GM19043 (cell line): ENCODE data around the gene HCN1.
"Not testable (repeated sequence)": the region's sequence is repeated elsewhere in the genome, so short reads cannot be mapped to it uniquely, and the experiment has no call there.

Experiments used
- ATAC-seq: cut with Tn5 transposase; IDR thresholded peaks from one replicate; pipeline ENCODE4 v1.9.1; 2021; ENCODE audit warnings: low read depth; ENCODE audit not compliant: unreplicated experiment

The HCN1 gene

GRCh38 chr5:45440466-45440865 lies 255.7 kb downstream of the HCN1 start:
- no peak for ATAC-seq

GRCh38 chr5:45437752-45438151 lies 258.4 kb downstream of the HCN1 start:
- ATAC-seq, result no peak

GRCh38 chr5:45417285-45417998 lies 278.7 kb downstream of the HCN1 start:
- no peak for ATAC-seq

GRCh38 chr5:45414620-45415573 lies 281.3 kb downstream of the HCN1 start:
- no peak for ATAC-seq

- ATAC-seq, result no peak
These were observed 284.1 kb downstream of the HCN1 start for GRCh38 chr5:45411971-45412612.

- no peak for ATAC-seq
These were observed 285.7 kb downstream of the HCN1 start for GRCh38 chr5:45410304-45410995.

- no peak for ATAC-seq
These were observed 288.1 kb downstream of the HCN1 start for GRCh38 chr5:45408067-45408466.

- ATAC-seq, result no peak
These were observed 293.2 kb downstream of the HCN1 start for GRCh38 chr5:45402804-45403455.

GRCh38 chr5:45399041-45399440 lies 297.1 kb downstream of the HCN1 start:
- ATAC-seq, result no peak

GRCh38 chr5:45385321-45386058 lies 310.7 kb downstream of the HCN1 start:
- ATAC-seq, result no peak

GRCh38 chr5:45383985-45384384 lies 312.2 kb downstream of the HCN1 start:
- ATAC-seq, result no peak

- no peak for ATAC-seq
These were observed 313.6 kb downstream of the HCN1 start for GRCh38 chr5:45382583-45382982.

- ATAC-seq, result no peak
These were observed 319.8 kb downstream of the HCN1 start for GRCh38 chr5:45376417-45376816.

GRCh38 chr5:45372629-45373028 lies 323.6 kb downstream of the HCN1 start:
- ATAC-seq, result no peak

GRCh38 chr5:45371423-45371822 lies 324.8 kb downstream of the HCN1 start:
- not testable (repeated sequence) for ATAC-seq

GRCh38 chr5:45355189-45355992 lies 340.8 kb downstream of the HCN1 start:
- ATAC-seq, result no peak

GRCh38 chr5:45336464-45336863 lies 359.7 kb downstream of the HCN1 start:
- no peak for ATAC-seq

GRCh38 chr5:45335978-45336377 lies 360.2 kb downstream of the HCN1 start:
- ATAC-seq, result no peak

- no peak for ATAC-seq
These were observed 360.8 kb downstream of the HCN1 start for GRCh38 chr5:45335346-45335745.
